GM23338 (cell line): ENCODE data around the gene PCMT1.

ENCODE experiments used
- CREB1 ChIP-seq: fragments of 250-450 bp; sonication (Bioruptor Pico); IDR thresholded peaks from 2 replicates; pipeline ENCODE4 v1.5.0; 2020; ENCODE audit warnings: low read depth, mild to moderate bottlenecking, moderate library complexity
- CTCF ChIP-seq, 2 experiments: fragments of 200-600 bp in 1 of 2; sonication (generic) in 1 of 2; conservative IDR thresholded peaks; 2 replicates each; pipeline versions ENCODE4 v1.5.1 to v1.6.1; 2016 to 2017; ENCODE audit warnings: antibody characterized with exemption in 2 of 2, low read depth in 2 of 2, mild to moderate bottlenecking in 2 of 2, moderate library complexity in 1 of 2
- EZH2 ChIP-seq: fragments of 200-600 bp; sonication (generic); IDR thresholded peaks from one replicate; pipeline ENCODE4 v1.8.0; 2017; ENCODE audit warnings: antibody characterized with exemption, mild to moderate bottlenecking, low read depth; ENCODE audit not compliant: unreplicated experiment
- EZH2phosphoT487 ChIP-seq: fragments of 200-600 bp; sonication (generic); IDR thresholded peaks from one replicate; pipeline ENCODE4 v1.8.1; 2018; ENCODE audit warnings: antibody characterized with exemption; ENCODE audit not compliant: unreplicated experiment
- POLR2AphosphoS5 ChIP-seq: IDR thresholded peaks from 2 replicates; pipeline ENCODE4 v1.6.1; 2016; ENCODE audit warnings: antibody characterized with exemption, low read depth
- REST ChIP-seq: IDR thresholded peaks from one replicate; pipeline ENCODE4 v1.6.1; 2018; ENCODE audit warnings: antibody characterized with exemption; ENCODE audit not compliant: unreplicated experiment
- ZNF114 ChIP-seq: fragments of 250-450 bp; sonication (Bioruptor Pico); IDR thresholded peaks from 2 replicates; pipeline ENCODE4 v1.5.0; 2020; ENCODE audit warnings: mild to moderate bottlenecking, moderate library complexity

- TF ChIP-seq REST (no peak), EZH2 (no peak), CREB1 (CRISPR knock-in tag) (no peak), CTCF (conservative IDR thresholded peaks at IDR 0.05; ENCODE audit: low read depth in 2 of 2) (no peak), ZNF114 (CRISPR knock-in tag) (no peak), POLR2AphosphoS5 (no peak), EZH2phosphoT487 (no peak)
Measured at GRCh38 chr6:149714442-149714841, 35.1 kb upstream of the PCMT1 start.
